ENCODE results near the gene PAGE2. TPM values are rescaled to one million over a fixed set of nuclear protein-coding genes. Genes with fewer than 3 reads are reported as not detected.

PAGE2 gene
- total RNA-seq, 3 donors from 2014 or later: not detected

- no peak for TF ChIP-seq CTCF (IDR thresholded peaks at IDR 0.05)
- TF ChIP-seq POLR2A (IDR thresholded peaks at IDR 0.05): no peak
- no peak for TF ChIP-seq POLR2AphosphoS5 (IDR thresholded peaks at IDR 0.05)
Observed at GRCh38 chrX:55099162-55099561, 10.3 kb downstream of the PAGE2 start.

GRCh38 chrX:55102754-55103153 is 13.9 kb downstream of the PAGE2 start:
- Histone ChIP-seq H3K27ac (no peak overlapping the region), H3K4me1 (no peaks in the 10 kb centered on the region), H3K4me3 (no peak overlapping the region), H3K36me3 (no peaks in the 10 kb centered on the region), H3K9me3 (no peaks in the 10 kb centered on the region), H3K27me3 (peaks cover 0 to 22% of the 10 kb centered on the region in 2 donors)
- TF ChIP-seq POLR2A (IDR thresholded peaks at IDR 0.05): no peak
- no peak for TF ChIP-seq CTCF (IDR thresholded peaks at IDR 0.05)
- no peak for TF ChIP-seq POLR2AphosphoS5 (IDR thresholded peaks at IDR 0.05)
- intact Hi-C loops (cut with DNase I; ENCODE audit: low total_unique reads): no loop called here
- no peak for DNase-seq (ENCODE audit: low spot score in 2 of 2)

More at GRCh38 chrX:55099162-55099561, 10.3 kb downstream of the PAGE2 start:
- intact Hi-C loops (cut with DNase I; ENCODE audit: low total_unique reads): no loop called here
- no peak overlapping the region for H3K27ac ChIP-seq
- H3K27me3 ChIP-seq: peaks cover 0 to 53% of the 10 kb centered on the region in 2 donors
- no peak overlapping the region for H3K4me3 ChIP-seq
- H3K36me3 ChIP-seq: no peaks in the 10 kb centered on the region
- no peaks in the 10 kb centered on the region for H3K9me3 ChIP-seq
- H3K4me1 ChIP-seq: no peaks in the 10 kb centered on the region
- DNase-seq (ENCODE audit: low spot score in 2 of 2): no peak

- no peaks in the 10 kb centered on the region for H3K9me3 ChIP-seq
- intact Hi-C loops (cut with DNase I; ENCODE audit: low total_unique reads): no loop called here
- TF ChIP-seq CTCF (IDR thresholded peaks at IDR 0.05) (no peak), POLR2AphosphoS5 (IDR thresholded peaks at IDR 0.05) (no peak)
Observed at GRCh38 chrX:55107262-55107661, 18.4 kb downstream of the PAGE2 start.

GRCh38 chrX:55107911-55108310 is 19.1 kb downstream of the PAGE2 start:
- Histone ChIP-seq H3K27me3 (peaks cover 0 to 15% of the 10 kb centered on the region in 2 donors), H3K4me1 (no peaks in the 10 kb centered on the region), H3K4me3 (no peak overlapping the region), H3K36me3 (no peaks in the 10 kb centered on the region), H3K27ac (no peak overlapping the region), H3K9me3 (no peaks in the 10 kb centered on the region)
- DNase-seq (ENCODE audit: low spot score in 2 of 2): no peak
- TF ChIP-seq POLR2A (IDR thresholded peaks at IDR 0.05) (no peak), CTCF (IDR thresholded peaks at IDR 0.05) (no peak), POLR2AphosphoS5 (IDR thresholded peaks at IDR 0.05) (no peak)
- intact Hi-C loops (cut with DNase I; ENCODE audit: low total_unique reads): no loop called here

More at GRCh38 chrX:55107262-55107661, 18.4 kb downstream of the PAGE2 start:
- Histone ChIP-seq H3K27ac (no peak overlapping the region), H3K27me3 (peaks cover 0 to 18% of the 10 kb centered on the region in 2 donors), H3K4me1 (no peaks in the 10 kb centered on the region), H3K4me3 (no peak overlapping the region), H3K36me3 (no peaks in the 10 kb centered on the region)
- no peak for DNase-seq (ENCODE audit: low spot score in 2 of 2)

GRCh38 chrX:55109306-55109705 is 20.5 kb downstream of the PAGE2 start:
- Histone ChIP-seq H3K4me1 (no peaks in the 10 kb centered on the region), H3K27ac (no peak overlapping the region), H3K9me3 (no peaks in the 10 kb centered on the region), H3K36me3 (no peaks in the 10 kb centered on the region), H3K4me3 (no peak overlapping the region), H3K27me3 (peaks cover 0 to 10% of the 10 kb centered on the region in 2 donors)
- TF ChIP-seq POLR2AphosphoS5 (IDR thresholded peaks at IDR 0.05): no peak
- TF ChIP-seq POLR2A (IDR thresholded peaks at IDR 0.05): no peak
- no peak for TF ChIP-seq CTCF (IDR thresholded peaks at IDR 0.05)
- no peak for DNase-seq (ENCODE audit: low spot score in 2 of 2)
- intact Hi-C loops (cut with DNase I; ENCODE audit: low total_unique reads): no loop called here
